HTERT RPE-1 (cell line): ENCODE data around the gene RIPOR3.
"Not testable (repeated sequence)": the region's sequence is repeated elsewhere in the genome, so short reads cannot be mapped to it uniquely, and the experiment has no call there.

Source experiments
- in situ Hi-C: fragments of 300-500 bp; cut with MboI; formaldehyde crosslinking; loops from 4 replicates; pipeline ENCODE4 v1.14.3; 2020; ENCODE audit warnings: low sequenced_read_pairs

Gene RIPOR3

DNA sequence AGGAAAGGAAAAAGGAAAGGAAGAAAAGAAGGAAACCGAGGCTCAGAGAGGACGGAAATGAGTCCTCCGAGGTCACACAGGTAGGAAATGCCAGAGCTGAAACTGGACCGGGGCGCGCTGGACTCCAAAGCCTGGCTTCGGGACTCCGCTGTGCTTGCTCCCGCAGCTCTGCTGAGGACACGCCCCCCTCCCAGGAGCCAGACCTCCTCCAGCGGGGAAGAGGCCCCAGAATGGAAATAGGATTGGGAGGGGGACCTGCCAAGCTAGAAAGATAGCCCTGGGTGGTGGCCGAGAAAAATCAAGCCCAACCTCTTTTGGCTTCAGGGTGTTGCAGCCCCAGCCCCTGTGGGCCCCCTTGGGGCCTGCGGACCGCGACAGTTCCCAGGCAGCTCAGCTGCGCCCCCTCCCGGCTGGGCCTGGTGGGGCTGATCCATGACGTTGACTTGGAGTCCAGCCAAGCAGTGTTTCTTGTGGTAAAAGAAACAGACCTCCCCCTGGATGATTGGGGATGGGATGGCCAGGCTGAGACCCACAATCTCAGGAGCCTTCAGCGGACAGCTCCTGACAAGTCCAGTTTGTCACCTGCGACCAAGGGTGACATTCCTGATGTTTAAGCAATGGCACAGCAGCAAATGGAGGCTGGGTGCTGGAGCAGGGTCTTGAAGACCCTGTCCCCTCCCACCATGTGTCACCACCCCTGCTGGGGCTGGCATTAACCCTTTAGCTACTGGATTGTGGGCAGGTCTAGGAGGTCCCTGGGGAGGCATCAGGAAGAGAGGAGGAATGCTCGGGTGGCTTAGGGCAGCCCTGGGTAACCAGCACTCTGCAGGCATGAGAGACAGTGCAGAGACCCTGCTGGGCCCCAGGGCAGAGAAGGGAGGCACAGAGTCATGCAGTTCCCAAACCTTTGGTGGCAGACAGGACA lies 55.4 kb downstream of the RIPOR3 start:
- in situ Hi-C loops, result no loop called here

DNA sequence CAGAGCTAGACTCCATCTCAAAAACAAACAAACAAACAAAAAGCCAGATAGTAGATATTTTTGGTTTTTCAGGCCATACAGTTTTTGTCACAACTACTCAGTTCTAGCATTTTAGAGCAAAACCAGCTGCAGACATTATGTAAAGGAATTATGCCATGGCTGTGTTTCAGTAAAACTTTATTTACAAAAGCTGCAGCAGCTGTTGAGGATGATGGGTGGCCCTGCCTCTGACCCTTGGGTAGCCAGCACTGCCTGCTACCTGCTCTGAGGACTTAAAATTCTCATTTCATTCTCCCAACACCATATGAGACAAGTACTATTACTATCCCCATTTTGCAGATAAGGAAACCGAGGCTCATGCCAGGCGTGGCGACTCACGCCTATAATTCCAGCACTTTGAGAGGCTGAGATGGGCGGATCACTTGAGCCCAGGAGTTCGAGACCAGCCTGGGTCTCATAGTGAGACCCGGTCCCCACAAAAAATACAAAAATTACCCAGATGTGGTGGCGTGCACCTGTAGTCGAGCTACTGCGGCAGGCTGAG lies 56.3 kb downstream of the RIPOR3 start:
- in situ Hi-C loops, result no loop called here

DNA sequence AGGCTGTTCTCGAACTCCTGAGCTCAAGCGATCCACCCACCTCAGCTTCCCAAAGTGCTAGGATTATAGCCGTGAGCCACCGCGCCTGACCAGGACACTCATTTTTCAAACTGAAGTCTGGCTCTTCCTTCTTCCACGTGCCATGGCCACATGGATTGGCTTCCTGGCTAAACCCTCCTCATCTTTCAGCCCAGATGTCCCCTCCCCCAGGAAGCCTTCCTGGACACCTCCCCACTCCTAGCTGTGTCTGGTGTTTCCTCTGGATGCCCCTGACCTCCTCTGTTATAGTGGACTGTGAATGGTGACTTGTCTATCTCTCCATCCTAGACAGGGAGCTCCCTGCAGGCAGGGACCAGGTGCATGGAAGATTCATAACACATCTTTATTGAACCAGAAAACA lies 57.2 kb downstream of the RIPOR3 start:
- in situ Hi-C loops, result no loop called here

DNA sequence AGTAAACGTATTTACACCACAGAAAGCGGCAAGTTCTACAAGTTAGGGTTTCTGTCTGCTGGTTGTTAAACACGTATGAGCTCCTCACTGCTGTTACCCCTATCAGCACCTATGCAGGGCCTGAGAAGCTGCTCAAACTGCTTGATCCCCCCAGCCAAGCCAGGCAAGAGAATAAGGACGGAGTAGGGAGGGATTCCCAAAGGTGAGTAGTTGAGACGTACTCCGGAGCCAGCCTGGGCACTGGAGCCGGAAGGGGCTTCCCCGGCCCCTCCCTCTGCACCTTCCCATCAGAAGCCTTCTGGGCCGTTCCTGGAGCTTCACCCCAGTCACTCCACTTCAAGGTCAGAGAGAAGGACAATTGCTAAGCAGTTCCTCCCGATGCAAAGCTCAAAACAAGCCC lies 58.0 kb downstream of the RIPOR3 start:
- in situ Hi-C loops, result no loop called here

DNA sequence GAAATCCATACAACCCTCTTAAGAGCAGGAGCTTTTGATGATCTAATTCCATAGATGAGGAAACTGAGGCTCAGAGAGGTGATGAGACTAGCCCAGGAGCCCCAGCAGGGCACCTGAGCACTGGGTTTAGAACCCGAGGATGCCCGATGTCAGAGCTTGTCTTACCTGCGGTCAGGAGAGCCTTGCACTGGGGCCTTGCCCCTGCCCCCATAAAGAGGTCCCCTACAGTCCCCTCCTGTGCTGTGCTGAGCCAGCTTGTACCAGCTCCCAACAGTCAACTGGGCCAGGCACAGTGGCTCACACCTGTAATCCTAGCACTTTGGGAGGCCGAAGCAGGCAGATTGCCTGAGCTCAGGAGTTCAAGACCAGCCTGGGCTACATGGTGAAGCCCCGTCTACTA lies 58.6 kb downstream of the RIPOR3 start:
- in situ Hi-C loops, result no loop called here

DNA sequence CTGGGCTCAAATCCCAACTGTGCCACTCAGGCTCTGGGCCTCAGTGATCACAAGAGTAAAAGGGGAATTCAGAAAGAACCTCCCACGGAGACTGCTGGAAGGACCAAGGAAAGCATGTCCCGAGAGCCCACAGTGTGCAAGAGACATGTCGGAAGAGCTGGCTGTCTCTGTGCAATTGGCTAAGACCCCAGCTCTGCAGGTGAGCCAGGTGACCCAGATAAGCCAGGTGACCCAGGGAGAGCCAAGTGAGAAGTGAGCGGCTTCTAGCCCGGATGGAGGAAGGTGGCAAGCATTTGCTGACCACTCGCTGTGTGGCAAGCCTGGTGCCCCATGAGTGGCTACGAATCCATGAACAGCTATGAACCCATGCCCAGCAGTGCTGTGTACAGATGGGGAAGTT lies 59.1 kb downstream of the RIPOR3 start:
- in situ Hi-C loops, result no loop called here

DNA sequence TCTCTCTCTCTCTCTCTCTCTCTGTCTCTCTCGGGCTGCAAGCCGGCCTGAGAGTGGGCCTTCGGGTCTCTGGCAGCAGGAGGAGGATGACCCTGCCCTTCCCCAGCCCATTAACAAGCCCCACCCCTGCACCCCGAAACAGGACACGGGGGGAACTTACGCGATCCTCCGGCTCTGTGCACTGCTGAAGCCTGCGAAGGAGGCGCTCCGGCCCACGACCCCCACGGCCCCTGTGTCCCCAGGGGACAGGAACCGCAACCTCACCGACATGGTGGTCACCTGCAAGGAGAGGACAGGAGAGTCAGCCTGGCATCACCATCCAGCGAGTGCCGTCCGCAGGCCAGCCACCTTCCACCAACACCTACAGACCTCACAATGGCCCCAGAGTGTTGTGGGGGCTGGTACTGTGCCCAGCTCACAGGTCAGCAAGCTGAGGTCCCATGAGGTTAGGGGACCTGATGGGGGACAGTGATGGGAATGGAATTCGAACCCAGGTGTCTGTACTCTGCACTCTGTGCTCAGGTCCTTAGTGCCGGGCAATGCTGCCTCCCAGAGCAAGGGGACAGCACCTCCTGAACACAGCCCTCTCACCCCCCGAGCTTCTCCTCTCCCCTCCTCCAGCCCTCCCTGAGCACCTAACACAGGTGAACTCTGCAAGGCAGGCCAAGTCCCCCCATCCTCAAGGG lies 60.6 kb downstream of the RIPOR3 start:
- in situ Hi-C loops, result no loop called here

DNA sequence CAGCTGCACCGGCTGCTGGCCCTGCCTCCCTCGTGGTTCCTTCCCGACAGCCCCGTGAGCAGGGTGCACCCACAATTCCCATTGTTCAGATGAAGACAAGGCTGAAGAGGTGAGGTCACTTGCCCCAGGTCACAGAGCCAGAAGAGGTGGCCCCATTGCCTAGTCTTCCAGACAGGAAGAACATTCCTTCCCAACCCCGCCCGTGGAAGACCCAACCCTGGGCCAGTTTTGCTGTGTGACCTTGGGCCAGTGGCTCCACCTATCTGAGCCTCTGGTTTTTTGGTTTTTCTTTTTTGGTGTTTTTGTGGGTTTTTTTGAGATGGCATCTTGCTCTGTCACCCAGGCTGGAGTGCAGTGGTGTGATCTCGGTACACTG lies 61.7 kb downstream of the RIPOR3 start:
- in situ Hi-C loops, result no loop called here

DNA sequence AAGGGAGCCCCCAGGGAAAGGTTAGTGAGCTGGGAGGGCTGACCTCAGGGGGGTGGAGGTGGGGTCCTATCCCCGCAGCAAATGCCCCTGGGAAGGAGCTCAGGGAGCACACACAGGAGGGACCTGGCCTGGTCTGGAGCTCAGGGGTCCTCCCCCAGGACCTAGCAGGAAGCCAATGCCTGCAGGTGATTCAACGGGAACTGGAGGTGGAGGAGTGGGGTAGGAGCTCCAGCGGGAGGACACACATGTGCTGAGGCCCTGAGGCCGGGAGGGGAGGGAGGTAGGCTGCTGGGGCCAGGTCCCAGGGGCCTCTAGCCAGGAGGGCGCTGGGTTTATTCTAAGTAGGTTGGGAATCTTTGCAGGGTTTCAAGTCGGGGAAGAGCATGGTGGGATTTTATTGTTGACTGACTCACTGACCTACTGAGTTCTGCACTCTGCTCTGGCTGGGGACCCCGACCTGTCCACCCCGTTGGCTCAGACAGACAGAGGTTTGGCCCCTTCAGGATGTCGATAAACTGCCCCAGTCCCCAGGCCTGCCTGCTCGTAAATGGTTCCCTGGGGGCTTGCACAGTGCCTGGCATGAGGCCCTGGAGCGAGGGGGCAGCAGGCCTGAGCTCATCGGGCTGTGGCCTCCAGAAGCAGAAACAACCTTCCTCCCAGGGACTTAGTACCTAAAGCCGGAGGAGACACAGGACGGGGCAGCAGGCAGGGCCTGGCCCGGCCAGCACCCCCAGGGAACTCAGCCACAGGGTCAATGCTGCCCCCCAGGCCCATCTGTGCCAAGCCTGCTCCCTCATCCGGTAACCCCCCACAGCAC lies 62.3 kb downstream of the RIPOR3 start:
- in situ Hi-C loops, result no loop called here

DNA sequence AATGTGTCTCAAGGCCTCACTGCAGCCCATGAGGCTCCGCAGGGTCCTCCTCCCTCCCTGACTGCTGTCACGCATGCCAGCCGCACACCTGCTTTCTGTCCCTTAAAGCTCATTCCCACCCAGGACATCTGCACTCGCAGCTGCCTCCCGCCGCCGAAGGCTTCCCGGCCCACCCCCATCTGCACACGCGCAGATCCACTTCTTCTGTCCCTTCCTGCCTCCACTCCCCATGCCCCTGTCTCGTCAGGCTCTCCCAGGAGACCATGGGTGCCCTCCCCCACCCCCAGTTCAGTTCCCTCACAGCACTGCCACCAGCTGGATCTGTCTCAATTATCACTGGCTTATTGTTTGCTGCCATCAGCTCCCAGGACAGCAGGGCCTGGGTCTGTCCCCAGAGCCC lies 63.0 kb downstream of the RIPOR3 start:
- in situ Hi-C loops, result no loop called here

DNA sequence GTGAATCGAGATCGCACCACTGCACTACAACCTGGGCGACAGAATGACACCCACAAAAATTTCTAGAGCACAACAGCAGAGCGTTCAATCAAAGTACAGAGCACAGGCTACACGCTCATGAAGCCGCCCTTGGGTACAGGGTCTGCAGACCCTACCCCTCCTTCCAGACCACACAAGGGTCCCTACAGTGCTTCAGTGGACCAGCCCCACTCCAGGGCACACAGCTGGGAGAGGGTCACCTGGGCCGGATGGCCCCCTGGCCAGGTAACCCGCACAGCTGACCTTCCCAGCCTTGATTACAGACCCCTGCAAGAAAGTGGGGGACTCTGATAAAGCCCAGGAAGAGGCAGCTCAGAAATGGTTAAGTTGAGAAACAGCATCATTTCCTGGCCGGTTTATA lies 63.6 kb downstream of the RIPOR3 start:
- in situ Hi-C loops, result no loop called here

DNA sequence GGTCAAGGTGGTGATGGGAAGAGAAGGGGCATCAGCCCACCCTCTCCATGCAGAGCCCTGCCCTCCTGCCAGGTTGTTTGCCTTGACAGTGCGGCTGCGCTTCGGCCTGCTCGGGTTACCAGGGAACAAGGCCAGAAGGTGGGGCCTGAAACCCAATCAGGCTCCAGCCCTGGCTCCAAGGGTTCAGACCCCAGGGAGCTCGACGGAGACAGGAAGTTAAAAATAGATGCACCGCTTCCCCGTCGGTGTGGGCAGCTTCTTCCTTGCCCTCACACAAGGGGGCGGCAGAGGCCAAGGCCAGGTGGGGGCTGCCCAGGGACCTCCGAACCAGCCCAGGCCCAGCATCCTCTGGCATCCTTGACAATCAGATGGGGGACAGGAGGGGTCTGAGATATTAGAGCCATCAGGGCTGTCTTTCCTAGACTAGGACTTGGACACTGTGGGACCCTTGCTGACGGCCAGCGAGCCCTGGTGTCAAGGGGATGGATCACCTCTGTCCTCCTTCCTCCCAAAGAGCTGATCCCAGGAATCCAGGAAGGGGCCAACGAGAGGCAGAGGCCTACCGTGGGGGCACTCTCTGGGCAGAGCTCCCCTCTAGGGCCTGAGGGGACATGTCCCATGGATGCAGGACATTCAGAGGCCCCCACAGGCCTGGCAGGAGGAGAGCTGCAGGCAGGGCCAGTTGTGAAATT lies 65.2 kb downstream of the RIPOR3 start:
- in situ Hi-C loops, result no loop called here

DNA sequence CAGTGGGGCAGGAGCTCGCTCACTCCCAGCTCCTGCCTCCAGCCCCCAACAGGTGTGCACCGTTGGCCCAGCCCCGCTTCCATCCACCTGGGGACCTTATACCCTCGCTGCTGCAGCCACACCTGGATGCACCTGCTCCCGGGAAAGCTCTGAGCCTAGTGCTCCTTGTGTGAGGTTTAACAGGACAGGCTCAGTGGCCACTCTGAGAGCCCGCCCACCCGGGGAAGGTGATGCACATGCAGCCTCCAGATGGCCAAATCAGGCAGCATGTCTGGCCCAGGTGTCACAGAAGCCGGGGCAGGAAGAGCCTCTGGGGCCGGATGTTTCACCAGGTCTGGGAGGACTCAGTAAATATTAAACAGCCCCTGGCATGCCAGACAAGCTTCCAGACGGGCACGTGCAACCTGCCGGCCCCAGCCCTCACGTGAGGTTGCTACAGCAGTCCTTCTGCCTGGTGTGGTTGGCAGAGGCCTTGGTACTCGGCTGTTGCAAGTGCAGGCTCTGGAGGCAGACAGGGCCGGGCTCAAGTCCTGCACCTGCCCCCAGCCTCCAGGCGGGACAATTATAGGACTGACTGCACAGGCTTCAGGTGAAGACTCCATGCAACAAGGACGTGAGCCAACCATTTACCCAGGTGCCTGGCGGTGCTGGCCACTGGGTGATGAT lies 66.9 kb downstream of the RIPOR3 start:
- in situ Hi-C loops, result no loop called here

DNA sequence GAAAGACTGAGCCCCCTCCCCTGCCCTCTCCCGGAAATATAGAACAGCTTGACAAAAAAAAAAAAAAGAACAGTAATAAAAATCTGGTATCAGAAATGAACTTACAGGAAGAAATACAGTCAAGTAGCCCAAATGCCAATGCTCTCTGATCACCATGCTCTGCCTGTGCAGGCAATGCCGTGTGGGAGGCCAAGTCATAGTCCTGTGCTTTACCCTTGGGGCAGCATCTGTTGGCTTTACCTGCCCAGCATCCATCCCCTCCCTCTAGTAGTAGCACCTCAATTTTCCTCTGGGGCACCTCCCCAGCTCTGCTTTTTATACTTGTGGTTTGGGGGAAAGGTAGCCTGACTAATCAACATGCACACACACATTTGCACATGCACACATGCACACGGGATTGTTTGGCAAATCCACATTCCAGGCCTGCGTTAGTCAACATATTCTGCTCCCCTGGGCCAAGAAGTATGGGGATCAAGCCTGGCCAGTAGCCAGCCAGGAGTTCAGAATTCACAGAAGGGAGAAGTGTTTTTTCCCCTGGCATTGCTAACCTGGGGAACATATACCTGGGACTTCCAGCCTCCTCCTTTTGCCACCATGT lies 70.2 kb downstream of the RIPOR3 start:
- in situ Hi-C loops, result no loop called here

DNA sequence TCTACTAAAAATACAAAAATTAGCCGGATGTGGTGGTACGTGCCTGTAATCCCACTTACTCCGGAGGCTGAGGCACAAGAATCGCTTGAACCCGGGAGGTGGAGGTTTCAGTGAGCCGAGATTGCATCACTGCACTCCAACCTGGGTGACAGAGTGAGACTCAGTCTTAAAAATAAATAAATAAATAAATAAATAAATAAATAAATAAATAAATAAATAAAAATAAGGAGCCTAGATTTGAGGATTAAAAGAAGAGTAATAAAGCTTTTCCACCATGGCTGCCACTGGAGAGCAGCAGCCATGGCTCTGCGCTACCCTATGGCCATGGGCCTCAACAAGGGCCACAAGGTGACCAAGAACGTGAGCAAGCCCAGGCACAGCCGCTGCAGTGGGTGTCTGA lies 70.9 kb downstream of the RIPOR3 start:
- in situ Hi-C loops, result not testable (repeated sequence)

DNA sequence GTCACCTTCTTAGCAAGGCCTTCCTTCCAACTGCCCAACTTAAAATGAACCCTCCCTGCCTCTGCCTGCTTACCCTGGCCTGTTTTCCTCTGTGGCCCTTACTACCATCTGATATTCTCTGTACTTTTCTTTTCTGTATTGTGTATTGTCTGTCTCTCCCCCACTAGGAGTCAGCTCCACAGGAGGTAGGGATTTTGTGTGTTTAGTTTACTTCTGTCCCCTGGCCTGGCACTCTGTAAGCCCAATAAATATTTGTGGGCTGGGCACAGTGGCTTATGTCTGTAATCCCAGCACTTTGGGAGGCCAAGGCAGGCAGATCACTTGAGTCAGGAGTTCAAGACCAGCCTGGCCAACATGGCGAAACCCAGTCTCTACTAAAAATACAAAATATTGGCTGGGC lies 72.8 kb downstream of the RIPOR3 start:
- in situ Hi-C loops, result no loop called here

DNA sequence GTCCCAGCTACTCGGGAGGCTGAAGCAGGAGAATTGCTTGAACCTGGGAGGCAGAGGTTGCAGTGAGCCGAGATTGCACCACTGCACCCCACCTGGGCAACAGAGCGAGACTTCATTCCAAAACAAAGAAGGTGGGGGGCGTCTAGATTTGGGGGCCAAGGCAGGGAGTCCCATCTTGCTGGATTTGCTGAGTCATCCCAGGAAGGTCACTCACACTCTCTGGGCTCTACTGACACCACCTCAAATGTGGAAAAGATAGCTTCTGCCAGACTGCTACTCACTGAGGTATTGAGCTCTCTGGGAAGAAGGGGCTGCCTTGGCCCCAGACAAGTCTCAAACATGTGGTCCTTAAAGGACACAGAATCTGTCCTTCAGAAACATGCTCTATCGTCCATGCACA lies 74.3 kb downstream of the RIPOR3 start:
- in situ Hi-C loops, result no loop called here

DNA sequence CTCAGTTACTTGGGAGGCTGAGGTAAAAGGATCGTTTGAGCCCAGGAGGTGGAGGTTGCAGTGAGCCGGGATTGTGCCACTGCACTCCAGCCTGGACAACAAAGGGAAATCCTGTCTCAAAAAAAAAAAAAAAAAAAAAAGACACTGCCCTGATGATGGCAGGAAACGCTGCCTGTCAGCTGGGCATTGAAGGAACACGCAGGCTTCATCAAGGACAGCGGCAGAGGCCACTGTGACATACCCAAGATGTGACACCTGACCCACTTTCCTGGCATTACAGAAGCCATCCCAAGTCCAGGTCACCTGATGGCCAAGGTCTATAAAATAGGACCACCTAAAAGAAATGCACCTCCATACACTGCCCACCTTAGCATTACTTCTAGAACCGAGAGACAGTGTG lies 75.9 kb downstream of the RIPOR3 start:
- in situ Hi-C loops, result no loop called here

DNA sequence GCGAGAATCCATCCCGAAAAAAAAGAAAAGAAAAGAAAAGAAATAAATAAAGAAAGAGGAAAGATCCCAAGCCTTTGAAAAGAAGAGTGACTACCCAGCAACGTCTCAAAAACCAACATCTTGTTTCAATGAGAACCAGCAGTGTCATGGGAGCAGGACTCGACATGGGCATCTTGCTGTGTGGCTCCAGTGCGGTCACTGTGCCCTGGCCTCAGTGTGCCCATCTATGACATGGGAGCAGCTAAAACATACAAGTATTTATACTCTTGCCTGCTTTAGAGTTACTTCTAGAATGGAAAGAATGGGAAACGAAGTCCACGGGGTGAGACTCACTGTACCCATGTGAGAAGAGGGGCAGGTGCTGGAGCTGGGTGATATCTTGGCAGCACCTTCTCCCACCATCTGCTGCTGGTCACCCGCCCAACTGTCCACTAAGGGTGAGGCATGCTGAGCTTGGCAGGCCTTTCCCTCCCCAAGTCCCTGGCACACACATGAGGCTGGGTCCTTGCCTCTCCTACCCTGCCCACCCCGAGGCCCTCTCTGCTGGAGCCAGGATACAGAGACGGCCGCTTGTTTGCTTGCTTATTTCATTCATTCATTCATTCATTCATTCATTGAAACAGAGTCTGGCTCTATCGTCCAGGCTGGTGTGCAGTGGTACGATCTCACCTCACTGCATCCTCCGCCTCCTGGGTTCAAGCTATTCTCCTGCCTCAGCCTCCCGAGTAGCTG lies 77.7 kb downstream of the RIPOR3 start:
- in situ Hi-C loops, result no loop called here
